SK-N-SH treated with all-trans-retinoic acid at 6 μM for 48 hours (cell line): ENCODE measurements around the gene SIGLEC6.

Experiments used
- ARNTL ChIP-seq: fragments of 450-650 bp; formaldehyde crosslinking; IDR thresholded peaks from 2 replicates; pipeline ENCODE4 v1.5.0; 2020; ENCODE audit warnings: low read depth, mild to moderate bottlenecking, moderate library complexity, borderline replicate concordance
- ESRRG ChIP-seq: fragments of 250-450 bp; sonication (Bioruptor Pico); IDR thresholded peaks from 2 replicates; pipeline ENCODE4 v1.6.1; 2021; ENCODE audit warnings: mild to moderate bottlenecking
- OSR1 ChIP-seq: fragments of 250-450 bp; sonication (Bioruptor Pico); IDR thresholded peaks from 2 replicates; pipeline ENCODE4 v1.8.0; 2022; ENCODE audit warnings: moderate library complexity, mild to moderate bottlenecking, inconsistent platforms
- SNAI2 ChIP-seq: fragments of 250-450 bp; sonication (Bioruptor Pico); IDR thresholded peaks from 2 replicates; pipeline ENCODE4 v1.5.0; 2020; ENCODE audit warnings: mild to moderate bottlenecking, moderate library complexity
- TCF4 ChIP-seq: fragments of 250-450 bp; sonication (Bioruptor Pico); IDR thresholded peaks from 2 replicates; pipeline ENCODE4 v1.8.0; 2021; ENCODE audit warnings: mild to moderate bottlenecking, moderate library complexity, borderline replicate concordance
- ZC3H10 ChIP-seq: fragments of 250-450 bp; sonication (Bioruptor Pico); IDR thresholded peaks from 2 replicates; pipeline ENCODE4 v1.5.1; 2021; ENCODE audit warnings: mild to moderate bottlenecking, moderate library complexity
- ZFP30 ChIP-seq: fragments of 450-650 bp; formaldehyde crosslinking; IDR thresholded peaks from 2 replicates; pipeline ENCODE4 v1.5.0; 2022; ENCODE audit warnings: mild to moderate bottlenecking, moderate library complexity
- ZNF565 ChIP-seq: fragments of 450-650 bp; formaldehyde crosslinking; conservative IDR thresholded peaks from 2 replicates; pipeline ENCODE4 v1.5.0; 2020; ENCODE audit warnings: low read depth, mild to moderate bottlenecking, moderate library complexity
- TF ChIP-seq, protein P1 (sequence below): fragments of 250-450 bp; sonication (Bioruptor Pico); IDR thresholded peaks from 2 replicates; pipeline ENCODE4 v1.8.0; 2021; ENCODE audit warnings: low read depth, mild to moderate bottlenecking, moderate library complexity, borderline replicate concordance
- TF ChIP-seq, protein P2 (sequence below): fragments of 250-450 bp; sonication (Bioruptor Pico); IDR thresholded peaks from 2 replicates; pipeline ENCODE4 v1.5.1; 2021; ENCODE audit warnings: mild to moderate bottlenecking, moderate library complexity

DNA sequence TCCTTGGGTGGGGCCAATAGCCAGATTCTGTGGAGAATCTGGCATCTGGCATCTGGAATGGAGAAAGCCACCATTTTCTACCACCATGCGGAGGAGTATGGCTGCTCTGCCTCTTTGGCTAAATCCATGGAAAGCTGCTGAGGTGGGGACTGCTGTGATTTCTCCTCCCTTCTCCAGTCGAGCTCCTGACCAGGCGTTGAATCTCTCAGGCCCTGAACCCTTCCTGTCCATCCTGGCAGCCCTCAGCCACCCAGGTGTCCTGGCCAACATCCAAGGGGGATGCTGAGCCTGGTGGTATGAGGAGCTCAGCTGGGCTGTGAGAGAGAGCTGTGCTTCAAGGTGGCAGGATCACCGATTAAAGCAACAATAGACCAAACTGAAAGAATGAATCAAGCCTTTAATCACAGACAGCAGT, 17.4 kb upstream of the SIGLEC6 start:
- TF ChIP-seq SNAI2 (CRISPR knock-in tag) (no peak), OSR1 (CRISPR knock-in tag) (no peak), ZNF565 (CRISPR knock-in tag) (no peak), ARNTL (CRISPR knock-in tag) (no peak), ESRRG (no peak), ZFP30 (CRISPR knock-in tag) (no peak), ZC3H10 (CRISPR knock-in tag) (no peak), TCF4 (no peak)
- TF ChIP-seq, protein P1, sequence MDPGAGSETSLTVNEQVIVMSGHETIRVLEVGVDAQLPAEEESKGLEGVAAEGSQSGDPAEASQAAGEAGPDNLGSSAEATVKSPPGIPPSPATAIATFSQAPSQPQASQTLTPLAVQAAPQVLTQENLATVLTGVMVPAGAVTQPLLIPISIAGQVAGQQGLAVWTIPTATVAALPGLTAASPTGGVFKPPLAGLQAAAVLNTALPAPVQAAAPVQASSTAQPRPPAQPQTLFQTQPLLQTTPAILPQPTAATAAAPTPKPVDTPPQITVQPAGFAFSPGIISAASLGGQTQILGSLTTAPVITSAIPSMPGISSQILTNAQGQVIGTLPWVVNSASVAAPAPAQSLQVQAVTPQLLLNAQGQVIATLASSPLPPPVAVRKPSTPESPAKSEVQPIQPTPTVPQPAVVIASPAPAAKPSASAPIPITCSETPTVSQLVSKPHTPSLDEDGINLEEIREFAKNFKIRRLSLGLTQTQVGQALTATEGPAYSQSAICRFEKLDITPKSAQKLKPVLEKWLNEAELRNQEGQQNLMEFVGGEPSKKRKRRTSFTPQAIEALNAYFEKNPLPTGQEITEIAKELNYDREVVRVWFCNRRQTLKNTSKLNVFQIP (CRISPR knock-in tag) = no peak
- TF ChIP-seq, protein P2, sequence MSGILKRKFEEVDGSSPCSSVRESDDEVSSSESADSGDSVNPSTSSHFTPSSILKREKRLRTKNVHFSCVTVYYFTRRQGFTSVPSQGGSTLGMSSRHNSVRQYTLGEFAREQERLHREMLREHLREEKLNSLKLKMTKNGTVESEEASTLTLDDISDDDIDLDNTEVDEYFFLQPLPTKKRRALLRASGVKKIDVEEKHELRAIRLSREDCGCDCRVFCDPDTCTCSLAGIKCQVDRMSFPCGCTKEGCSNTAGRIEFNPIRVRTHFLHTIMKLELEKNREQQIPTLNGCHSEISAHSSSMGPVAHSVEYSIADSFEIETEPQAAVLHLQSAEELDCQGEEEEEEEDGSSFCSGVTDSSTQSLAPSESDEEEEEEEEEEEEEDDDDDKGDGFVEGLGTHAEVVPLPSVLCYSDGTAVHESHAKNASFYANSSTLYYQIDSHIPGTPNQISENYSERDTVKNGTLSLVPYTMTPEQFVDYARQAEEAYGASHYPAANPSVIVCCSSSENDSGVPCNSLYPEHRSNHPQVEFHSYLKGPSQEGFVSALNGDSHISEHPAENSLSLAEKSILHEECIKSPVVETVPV = no peak
